A673 (cell line): ENCODE measurements around the gene TEX2. TPM values are rescaled to one million over a fixed set of nuclear protein-coding genes. Genes with fewer than 3 reads are reported as not detected.

Experiments used
- BruUV-seq: library from RNA; stranded (reverse); fragments of 400-500 nt; replicated peaks from 2 replicates; lab custom pipeline; 2021; lab: Mats Ljungman, UMichigan
- CTCF ChIA-PET: fragments of 300-600 bp; sonication (Branson Sonifier 250); formaldehyde crosslinking; loops from one replicate; lab custom pipeline; 2022; ENCODE audit warnings: antibody characterized with exemption; lab: Charles Lee
- POLR2A ChIA-PET: fragments of 300-600 bp; sonication (Branson Sonifier 250); formaldehyde crosslinking; loops from one replicate; lab custom pipeline; 2022; ENCODE audit warnings: antibody characterized with exemption; ENCODE audit not compliant: low non-redundant PET; lab: Charles Lee
- DNase-seq: peaks from one replicate; pipeline ENCODE4 v3.0.0-alpha.2; 2015; ENCODE audit warnings: low spot score
- H3K27ac ChIP-seq: fragments of 200-600 bp; sonication (generic); 2 replicates; pipeline ENCODE4 v1.5.1; 2016; ENCODE audit warnings: mixed run types, low read depth, mild to moderate bottlenecking, mixed read lengths, antibody characterized with exemption, low read length; ENCODE audit not compliant: poor library complexity, severe bottlenecking
- H3K27me3 ChIP-seq: fragments of 200-600 bp; sonication (generic); replicated peaks from 2 replicates; pipeline ENCODE4 v1.6.1; 2017; ENCODE audit warnings: mixed run types, low read depth, mild to moderate bottlenecking, mixed read lengths, antibody characterized with exemption, low read length; ENCODE audit not compliant: insufficient read depth, poor library complexity
- H3K36me3 ChIP-seq: fragments of 200-600 bp; sonication (generic); 2 replicates; pipeline ENCODE4 v1.6.1; 2016; ENCODE audit warnings: mixed run types, mild to moderate bottlenecking, mixed read lengths, antibody characterized with exemption, low read length; ENCODE audit not compliant: insufficient read depth, poor library complexity, severe bottlenecking
- H3K4me1 ChIP-seq: fragments of 200-600 bp; sonication (generic); 2 replicates; pipeline ENCODE4 v1.6.1; 2017; ENCODE audit warnings: mixed run types, mild to moderate bottlenecking, mixed read lengths, antibody characterized with exemption, low read length; ENCODE audit not compliant: insufficient read depth, poor library complexity, severe bottlenecking
- H3K4me3 ChIP-seq: fragments of 200-600 bp; sonication (generic); 2 replicates; pipeline ENCODE4 v1.5.1; 2016; ENCODE audit warnings: low read depth, mixed run types, mild to moderate bottlenecking, mixed read lengths, low read length; ENCODE audit not compliant: poor library complexity, severe bottlenecking
- H3K9me3 ChIP-seq: fragments of 200-600 bp; sonication (generic); 2 replicates; pipeline ENCODE4 v1.6.1; 2016; ENCODE audit warnings: mixed run types, low read depth, mild to moderate bottlenecking, mixed read lengths, antibody characterized with exemption, low read length; ENCODE audit not compliant: poor library complexity, severe bottlenecking
- CTCF ChIP-seq: fragments of 300-800, 200-600 bp; sonication (generic); conservative IDR thresholded peaks from 2 replicates; pipeline ENCODE4 v1.5.1; 2017; ENCODE audit warnings: low read depth, mild to moderate bottlenecking, antibody characterized with exemption, low read length, moderate library complexity, mixed read lengths
- EZH2 ChIP-seq: fragments of 200-600 bp; sonication (generic); IDR thresholded peaks from 2 replicates; pipeline ENCODE4 v1.6.1; 2017; ENCODE audit warnings: borderline replicate concordance, low read depth, mild to moderate bottlenecking, mixed read lengths, antibody characterized with exemption, low read length; ENCODE audit not compliant: poor library complexity, severe bottlenecking
- intact Hi-C: fragments of 100-400 bp; cut with micrococcal nuclease; formaldehyde crosslinking; loops from one replicate; pipeline ENCODE4 v1.10.0; 2022; ENCODE audit not compliant: unreplicated experiment
- total RNA-seq: library from RNA; stranded (reverse); gene quantifications from 2 replicates; pipeline ENCODE4 v1.2.3, GENCODE V29; 2021

TEX2 gene
- total RNA-seq, 1 experiment from 2014 or later, result 16.1 TPM

GRCh38 chr17:64200080-64201032 is 62.7 kb downstream of the TEX2 start:
- TF ChIP-seq CTCF (no peak), EZH2 (no peak)
- Histone ChIP-seq H3K4me3 (no peak overlapping the region), H3K27ac (no peak overlapping the region), H3K27me3 (no peaks in the 10 kb centered on the region), H3K36me3 (no peaks in the 10 kb centered on the region), H3K9me3 (peaks cover 8% of the 10 kb centered on the region), H3K4me1 (peaks cover 4% of the 10 kb centered on the region)
- intact Hi-C loops, result no loop called here
- no TSS peak for BruUV-seq
- no peak for DNase-seq
- CTCF ChIA-PET, result no interaction called here
- POLR2A ChIA-PET, result no interaction called here

GRCh38 chr17:64198331-64199090 is 64.5 kb downstream of the TEX2 start:
- intact Hi-C loops, result no loop called here
- POLR2A ChIA-PET, result no interaction called here
- CTCF ChIA-PET, result no interaction called here

GRCh38 chr17:64196601-64197000 is 66.5 kb downstream of the TEX2 start:
- BruUV-seq, result no TSS peak
- peak; percentile 78 for DNase-seq
- Histone ChIP-seq H3K36me3 (no peaks in the 10 kb centered on the region), H3K9me3 (peaks cover 8% of the 10 kb centered on the region), H3K27me3 (no peaks in the 10 kb centered on the region), H3K27ac (no peak overlapping the region), H3K4me1 (peaks cover 4% of the 10 kb centered on the region), H3K4me3 (no peak overlapping the region)
- ChIA-PET CTCF (no interaction called here), POLR2A (no interaction called here)
- no peak for TF ChIP-seq CTCF
- no peak for TF ChIP-seq EZH2
- intact Hi-C loops, result no loop called here

More at GRCh38 chr17:64198331-64199090, 64.5 kb downstream of the TEX2 start:
- Histone ChIP-seq H3K27me3 (no peaks in the 10 kb centered on the region), H3K4me1 (peaks cover 4% of the 10 kb centered on the region), H3K36me3 (no peaks in the 10 kb centered on the region), H3K9me3 (peaks cover 8% of the 10 kb centered on the region), H3K4me3 (no peak overlapping the region), H3K27ac (no peak overlapping the region)
- BruUV-seq, result no TSS peak
- TF ChIP-seq CTCF, result no peak
- no peak for DNase-seq
